NCI-H1436 treated with DMSO at 0.1 percent for 48 hours (cell line): ENCODE results near the gene TRUB2.

Source experiments
- DNase-seq: peaks from one replicate; lab custom pipeline; 2025; lab: John Stamatoyannopoulos, UW

The TRUB2 gene

GRCh38 chr9:128322404-128323211, at the start of gene TRUB2, which contains the start of gene COQ4:
Gene TRUB2 (minus strand): TSS chr9:128322447. CDS start chr9:128322408, 39 bp downstream.
Gene COQ4 (plus strand): TSS chr9:128322839. CDS start chr9:128322859, 20 bp downstream.
- peak; percentile 78 for DNase-seq

GRCh38 chr9:128371630-128372117, 49.4 kb upstream of the TRUB2 start:
- DNase-seq = no peak

- peak; percentile 43 for DNase-seq
Measured at GRCh38 chr9:128370752-128371629, 48.7 kb upstream of the TRUB2 start, which contains the start of gene URM1. Gene URM1 (plus strand): TSS chr9:128371374. CDS start chr9:128371381, 7 bp downstream.

- DNase-seq = no peak
Measured at GRCh38 chr9:128370367-128370751, 48.1 kb upstream of the TRUB2 start.

GRCh38 chr9:128369024-128369706, 46.9 kb upstream of the TRUB2 start:
- no peak for DNase-seq

GRCh38 chr9:128365525-128365924, 43.3 kb upstream of the TRUB2 start:
- no peak for DNase-seq

GRCh38 chr9:128362774-128363173, 40.5 kb upstream of the TRUB2 start:
- no peak for DNase-seq

- DNase-seq = no peak
Measured at GRCh38 chr9:128361986-128362646, 39.9 kb upstream of the TRUB2 start.

GRCh38 chr9:128361296-128361985, 39.2 kb upstream of the TRUB2 start:
- DNase-seq = no peak

GRCh38 chr9:128360826-128361225, 38.6 kb upstream of the TRUB2 start:
- no peak for DNase-seq

GRCh38 chr9:128358861-128359260, 36.6 kb upstream of the TRUB2 start:
- DNase-seq = no peak

- DNase-seq = no peak
Measured at GRCh38 chr9:128358090-128358489, 35.8 kb upstream of the TRUB2 start.

- no peak for DNase-seq
Measured at GRCh38 chr9:128355451-128355850, 33.2 kb upstream of the TRUB2 start.

- no peak for DNase-seq
Measured at GRCh38 chr9:128349772-128350171, 27.5 kb upstream of the TRUB2 start.

- DNase-seq = no peak
Measured at GRCh38 chr9:128349125-128349524, 26.9 kb upstream of the TRUB2 start.

GRCh38 chr9:128344931-128345605, 22.8 kb upstream of the TRUB2 start:
- no peak for DNase-seq

GRCh38 chr9:128343855-128344254, 21.6 kb upstream of the TRUB2 start:
- no peak for DNase-seq

- no peak for DNase-seq
Measured at GRCh38 chr9:128342971-128343680, 20.9 kb upstream of the TRUB2 start.

- peak; percentile 17 for DNase-seq
Measured at GRCh38 chr9:128341435-128341849, 19.2 kb upstream of the TRUB2 start.
